ENCODE measurements around the gene MYZAP.
A peak's percentile ranks its signal among the peaks of the same experiment; 100 is the strongest.

Gene MYZAP

DNA sequence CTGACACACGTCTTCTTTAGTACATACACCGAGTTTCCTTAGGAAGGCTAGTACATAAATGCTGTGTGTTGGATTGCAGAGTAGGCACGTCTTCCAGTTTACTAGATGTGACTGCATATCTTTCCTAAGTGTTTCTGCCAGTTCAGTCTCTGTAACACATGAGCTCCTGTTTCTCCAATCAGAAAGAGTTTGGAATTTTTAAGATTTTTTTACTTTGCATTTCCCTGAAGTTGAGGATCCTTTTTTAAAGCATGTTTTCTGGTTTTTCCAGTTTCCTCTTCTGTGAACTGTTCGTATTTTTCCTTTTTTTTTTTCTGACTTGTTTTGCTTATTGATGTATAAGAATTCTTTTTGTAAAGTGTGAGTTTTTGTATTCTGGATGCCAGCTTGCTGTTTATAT is 107.3 kb downstream of the MYZAP start:
- DNase-seq (ENCODE audit: low spot score) = no peak

DNA sequence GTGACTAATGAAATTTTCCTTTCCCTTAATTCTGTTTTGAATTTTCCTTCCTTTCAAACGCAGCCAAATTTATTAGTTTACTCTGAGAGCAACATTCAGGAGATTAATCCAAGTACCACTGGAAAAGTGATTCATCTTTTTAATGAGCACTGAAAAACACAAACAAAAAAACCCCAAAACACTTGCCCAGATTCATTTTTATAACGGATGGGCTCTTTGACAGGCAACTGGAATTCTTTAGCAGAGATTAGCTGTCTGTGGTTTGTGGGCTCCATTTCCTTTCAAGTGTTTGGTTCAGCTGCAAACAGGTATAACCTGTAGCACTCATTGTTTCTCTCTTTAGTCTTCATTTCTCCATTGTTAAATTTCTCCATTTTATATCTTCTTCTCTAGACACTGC is 111.7 kb downstream of the MYZAP start:
- DNase-seq (ENCODE audit: low spot score) = no peak

DNA sequence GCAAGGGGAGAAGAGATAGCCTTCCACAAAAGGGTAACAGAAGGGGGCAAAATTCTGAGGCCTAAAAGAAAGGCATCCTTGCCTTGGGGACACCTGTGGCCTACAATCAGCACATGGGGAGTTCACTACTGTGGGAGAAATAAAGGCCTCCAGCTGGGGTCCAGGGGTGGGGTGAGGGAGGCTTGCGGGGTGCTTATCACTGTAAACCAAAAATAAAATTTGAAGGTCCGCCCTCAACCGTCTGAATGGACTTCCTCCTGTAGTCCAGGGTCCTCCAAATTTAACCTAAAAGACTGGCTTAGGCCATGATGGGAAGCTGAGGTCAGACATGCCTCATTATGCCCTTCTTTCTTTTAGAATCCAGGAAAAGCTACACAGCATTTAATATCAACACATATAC is 112.7 kb downstream of the MYZAP start:
- DNase-seq (ENCODE audit: low spot score) = no peak

DNA sequence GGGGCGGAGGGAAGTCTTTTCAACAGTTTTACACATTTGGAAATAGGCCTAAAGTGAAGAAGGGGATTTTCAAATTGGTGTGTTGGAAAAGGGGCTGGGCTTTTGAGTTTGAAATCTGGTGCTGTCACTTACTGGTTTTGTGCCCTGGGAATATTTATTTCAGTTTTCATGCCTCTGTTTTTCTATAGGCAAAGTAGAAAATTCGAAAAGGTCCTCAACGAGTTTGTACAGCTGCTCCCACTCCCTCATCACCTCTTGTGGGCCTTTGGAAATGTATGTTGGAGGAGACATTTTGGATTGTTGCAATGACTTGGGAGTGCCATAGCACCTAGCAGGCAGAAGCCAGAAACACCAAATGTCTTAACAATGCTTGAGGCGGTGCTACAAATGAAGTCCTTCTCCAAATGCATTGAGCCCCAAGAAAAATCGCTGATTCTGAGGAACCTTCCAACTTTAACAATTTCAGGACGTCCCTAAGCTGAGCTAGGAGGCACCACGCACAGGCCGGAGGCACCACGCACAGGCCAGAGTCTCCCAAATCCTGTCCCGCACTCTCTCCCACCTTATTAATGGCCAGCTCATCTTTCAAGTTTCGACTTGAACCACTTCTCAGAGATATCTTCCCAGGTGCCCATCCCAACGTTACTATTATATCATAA is 114.2 kb downstream of the MYZAP start:
- no peak for DNase-seq (ENCODE audit: low spot score)

DNA sequence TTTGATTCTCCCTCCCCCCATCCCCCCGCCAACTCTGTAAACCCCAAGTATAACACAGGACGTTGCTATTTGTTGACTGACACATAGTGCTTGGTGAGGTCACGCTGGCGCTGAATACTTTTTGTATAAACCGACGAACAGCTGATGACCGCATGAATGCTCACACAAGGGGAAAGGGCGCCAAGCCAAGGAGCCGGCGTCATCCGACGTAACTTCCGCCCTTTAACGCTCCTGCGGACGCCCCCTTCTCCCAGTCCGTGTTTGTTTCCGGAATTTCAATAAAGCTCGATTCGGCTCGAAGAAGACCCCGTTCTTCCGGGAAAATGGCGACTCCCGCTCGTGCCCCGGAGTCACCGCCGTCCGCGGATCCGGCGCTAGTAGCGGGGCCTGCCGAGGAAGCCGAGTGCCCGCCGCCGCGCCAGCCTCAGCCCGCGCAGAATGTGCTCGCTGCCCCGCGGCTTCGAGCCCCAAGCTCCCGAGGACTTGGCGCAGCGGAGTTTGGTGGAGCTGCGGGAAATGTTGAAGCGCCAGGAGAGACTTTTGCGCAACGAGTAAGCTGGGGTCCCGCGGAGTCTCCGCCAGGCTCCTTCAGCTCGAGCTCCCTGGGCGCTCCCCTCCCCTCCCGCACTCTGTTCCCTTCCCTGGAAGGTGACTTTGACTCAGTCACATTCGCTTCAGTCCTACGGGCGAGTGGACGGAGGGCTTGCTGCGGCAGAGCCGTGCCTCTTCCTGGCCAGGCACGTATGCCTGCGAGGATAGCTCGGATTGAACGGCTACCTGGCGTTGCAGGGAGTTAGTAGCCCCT is 114.9 kb downstream of the MYZAP start, which contains the start of gene POLR2M:
Gene POLR2M (plus strand): TSS at position 310 of the 805 bp plus-strand sequence. CDS start 129 bp downstream, at position 439.
- peak; percentile 89 for DNase-seq (ENCODE audit: low spot score)

DNA sequence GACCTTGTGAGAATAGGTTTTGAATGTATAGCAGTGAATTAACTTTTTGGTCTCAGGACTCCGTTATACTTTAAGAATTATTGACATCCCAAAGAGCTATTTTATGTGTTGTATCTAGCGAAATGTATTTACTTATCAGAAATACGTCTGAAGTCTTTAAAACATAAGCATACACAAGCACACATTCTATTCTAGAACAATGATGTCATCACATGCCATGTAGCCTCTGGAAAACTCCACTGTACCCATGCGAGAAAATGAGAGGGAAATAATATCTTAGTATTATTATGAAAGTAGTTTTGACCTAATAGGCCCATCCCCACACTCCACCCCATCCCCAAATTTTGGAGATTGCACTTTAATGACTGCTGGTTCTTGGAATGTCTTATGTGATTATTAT is 116.3 kb downstream of the MYZAP start:
- no peak for DNase-seq (ENCODE audit: low spot score)

DNA sequence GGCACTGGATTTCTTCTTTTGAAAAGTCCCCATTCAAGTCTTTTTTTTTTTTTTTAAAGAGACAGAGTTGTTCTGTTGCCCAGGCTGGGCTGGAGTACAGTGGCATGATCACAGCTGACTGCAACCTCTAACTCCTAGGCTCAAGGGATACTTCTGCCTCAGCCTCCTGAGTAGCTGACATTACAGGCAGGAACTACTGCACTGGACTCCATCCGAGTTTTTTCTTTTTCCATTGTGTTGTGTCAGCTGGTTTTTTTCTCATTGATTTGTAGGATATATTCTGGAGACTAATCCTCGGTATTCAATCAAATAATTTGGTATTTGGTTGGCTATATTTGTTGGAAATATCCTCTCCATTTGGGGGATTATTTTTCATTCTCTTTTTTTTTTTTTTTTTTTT is 126.6 kb downstream of the MYZAP start:
- DNase-seq (ENCODE audit: low spot score) = no peak

DNA sequence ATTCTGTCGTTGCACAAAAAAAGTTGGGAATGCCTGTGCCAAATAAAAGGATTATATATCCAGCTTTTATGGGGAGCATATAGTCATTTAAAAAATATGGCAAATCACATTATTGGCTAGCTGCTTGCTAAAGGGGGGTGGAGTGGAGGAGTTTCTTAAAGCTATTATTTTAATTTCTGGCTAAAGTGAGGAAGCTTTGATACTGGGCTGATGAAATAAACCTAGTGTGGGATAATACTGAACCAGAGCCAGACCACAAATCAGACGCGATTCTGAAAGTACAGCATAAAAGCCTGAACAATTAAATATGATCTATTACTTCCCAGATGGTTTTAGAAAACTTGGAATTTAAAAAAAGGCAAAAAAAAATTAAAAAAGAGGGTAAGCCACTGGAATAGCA is 129.2 kb downstream of the MYZAP start:
- no peak for DNase-seq (ENCODE audit: low spot score)

DNA sequence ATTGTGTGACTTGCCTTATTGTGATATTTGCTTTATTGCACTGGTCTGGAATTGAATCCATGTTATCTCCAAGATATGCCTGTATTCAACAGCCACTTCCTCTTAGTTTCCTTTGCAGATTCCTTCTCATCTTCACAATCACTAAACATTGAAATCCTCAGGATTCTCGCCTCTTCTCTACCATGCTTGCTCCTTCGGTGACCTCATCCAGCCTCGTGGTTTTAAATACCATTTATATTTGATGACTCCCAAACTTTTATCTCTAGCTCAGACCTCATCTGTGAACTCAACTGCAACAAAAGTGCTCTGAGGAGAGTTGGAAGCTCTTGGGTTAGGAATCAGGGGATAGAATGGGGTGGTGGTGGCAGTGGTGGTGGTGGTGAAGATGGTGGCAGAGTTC is 134.7 kb downstream of the MYZAP start:
- DNase-seq (ENCODE audit: low spot score) = no peak

DNA sequence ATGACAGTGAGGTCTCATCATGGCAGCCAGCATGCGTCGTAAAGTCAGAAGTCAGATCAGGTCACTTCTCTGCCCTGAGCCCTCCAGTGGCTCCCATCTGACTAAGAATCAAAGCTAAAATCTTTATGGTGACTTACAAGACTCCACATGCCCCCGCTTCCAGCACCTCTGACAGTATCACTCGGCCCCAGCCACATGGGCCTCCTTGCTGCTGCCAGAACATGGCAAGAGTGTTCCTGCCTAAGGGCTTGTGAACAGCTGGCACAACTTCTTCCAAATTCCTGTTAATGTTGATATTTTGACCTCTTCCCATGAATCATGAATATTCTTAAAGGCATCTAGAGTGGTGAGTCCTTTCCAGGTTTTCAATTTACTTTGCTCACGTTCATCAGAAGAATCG is 135.3 kb downstream of the MYZAP start:
- DNase-seq (ENCODE audit: low spot score) = no peak

DNA sequence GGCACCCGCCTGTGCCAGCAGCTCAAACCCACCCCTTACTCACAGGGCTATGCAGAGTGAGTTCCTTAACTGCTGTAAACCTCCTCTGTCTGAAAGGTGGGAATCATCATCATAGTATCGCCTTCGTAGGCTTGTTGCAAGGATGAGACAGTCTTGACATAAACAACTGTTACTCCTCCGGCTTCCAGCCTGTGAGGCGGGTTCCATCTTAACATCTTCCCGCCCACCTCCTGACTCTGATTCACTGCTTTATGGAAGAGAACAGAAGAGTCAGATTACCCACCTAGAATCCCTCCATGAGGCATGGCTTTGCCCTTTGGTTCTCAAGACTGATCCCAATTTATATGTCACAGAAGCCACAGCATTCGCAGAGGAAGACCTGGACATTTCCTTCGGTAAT is 136.7 kb downstream of the MYZAP start:
- no peak for DNase-seq (ENCODE audit: low spot score)

DNA sequence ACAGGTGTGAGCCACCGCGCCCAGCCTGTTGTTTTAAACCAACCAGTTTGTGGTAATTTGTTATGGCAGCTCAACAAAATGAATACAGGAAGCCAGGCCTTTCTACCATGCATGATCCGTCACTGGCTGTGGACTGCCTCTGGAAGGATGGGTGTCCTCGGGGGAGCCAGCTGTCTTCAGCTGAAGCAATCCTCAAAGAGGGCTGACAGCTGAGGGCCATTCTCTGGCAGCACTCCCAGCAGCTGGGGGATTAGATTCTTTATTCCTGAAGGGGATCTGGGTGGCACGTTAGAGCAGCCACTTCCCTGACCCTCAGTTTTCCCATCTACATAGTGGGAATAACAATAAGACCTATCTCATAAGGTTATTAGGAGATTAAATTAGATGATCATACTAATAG is 139.2 kb downstream of the MYZAP start:
- DNase-seq (ENCODE audit: low spot score) = no peak

DNA sequence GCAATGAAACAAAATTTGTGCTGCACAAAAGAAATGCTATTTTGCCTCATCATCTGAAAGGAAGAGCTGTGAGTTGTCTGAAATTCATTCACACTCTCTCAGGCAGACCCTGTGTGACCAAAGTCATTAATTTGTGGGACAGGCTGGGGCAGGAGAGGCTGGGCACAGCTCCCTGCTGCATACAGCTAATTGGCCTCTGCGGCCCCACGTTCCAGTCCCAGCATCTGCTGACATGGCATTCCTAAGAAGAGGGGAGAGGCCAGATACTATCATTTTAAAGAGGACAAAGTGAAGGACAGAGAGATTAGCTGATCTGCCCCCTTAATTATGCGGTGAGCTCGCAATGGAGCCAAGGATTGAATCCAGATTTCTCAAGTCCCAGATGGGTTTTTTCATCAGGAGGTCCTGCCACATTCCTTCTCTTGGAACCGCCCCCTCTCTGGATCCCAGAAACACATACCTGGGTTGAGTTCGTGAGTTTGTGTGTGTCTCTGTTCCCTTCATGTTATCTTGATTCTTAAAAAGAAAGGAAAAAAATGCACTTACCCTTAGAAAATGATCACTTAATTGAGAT is 139.9 kb downstream of the MYZAP start:
- DNase-seq (ENCODE audit: low spot score) = no peak

DNA sequence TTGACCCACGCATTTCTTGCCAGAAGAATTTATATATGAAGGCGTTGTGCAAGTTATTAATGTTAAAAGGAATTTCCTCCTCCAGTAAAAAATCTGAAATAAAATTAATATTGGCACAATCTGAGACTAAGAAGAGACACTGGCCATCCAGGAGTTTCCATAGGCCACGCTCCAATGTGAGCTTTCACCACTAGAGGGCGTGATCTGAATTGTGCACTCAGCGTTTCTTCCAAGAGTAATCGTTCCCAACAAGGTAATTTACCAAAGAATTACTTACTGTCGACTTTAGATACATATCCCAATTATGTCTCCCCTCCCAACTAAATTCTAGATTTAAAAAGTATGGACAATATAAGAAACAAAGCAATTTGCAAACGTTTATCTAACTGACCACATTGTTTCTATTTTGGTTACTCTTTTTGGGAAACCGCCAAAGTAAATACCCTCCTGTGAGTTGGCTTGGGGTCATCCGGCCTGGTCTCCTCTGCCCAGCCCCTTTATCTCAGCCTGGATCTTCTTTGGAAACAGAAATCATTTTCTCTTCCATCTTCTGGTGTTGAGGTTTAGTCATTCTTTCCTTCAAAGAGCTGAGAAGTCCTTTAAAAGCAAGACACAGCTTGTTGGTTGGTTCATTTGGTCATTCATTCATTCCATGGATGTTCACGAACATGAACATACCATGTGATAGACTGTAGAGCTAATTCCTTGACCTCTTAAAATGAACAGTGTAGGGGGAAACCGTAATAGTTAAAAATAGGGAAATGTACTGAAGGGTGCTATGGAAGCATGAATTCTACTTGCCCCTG is 141.0 kb downstream of the MYZAP start:
- peak; percentile 19 for DNase-seq (ENCODE audit: low spot score)

DNA sequence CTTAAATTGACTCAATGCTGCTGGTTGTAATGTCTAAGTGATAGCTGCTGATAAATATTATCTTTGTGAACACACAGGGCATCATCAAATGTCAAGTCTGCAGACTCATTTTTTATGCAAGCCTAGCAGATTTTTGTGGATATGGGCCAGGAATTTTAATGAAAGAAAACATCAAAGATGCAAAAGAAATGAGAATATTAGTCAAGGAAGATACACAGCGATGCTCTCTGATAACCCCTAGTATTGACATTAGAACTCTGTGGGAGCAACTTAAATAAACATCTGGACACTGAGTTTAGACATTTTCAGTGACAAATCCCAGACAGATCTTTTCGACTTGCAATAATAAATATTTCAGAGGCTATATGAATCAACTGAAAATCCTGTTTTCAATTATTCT is 143.2 kb downstream of the MYZAP start:
- DNase-seq (ENCODE audit: low spot score) = no peak
